ENCODE results near the gene PDS5A. TPM values are rescaled to one million over a fixed set of nuclear protein-coding genes. Genes with fewer than 3 reads are reported as not detected.
"Not testable (repeated sequence)": the region's sequence is repeated elsewhere in the genome, so short reads cannot be mapped to it uniquely, and the experiment has no call there.

The PDS5A gene
- total RNA-seq, 1 donor from 2014 or later = 65.8 TPM

DNA sequence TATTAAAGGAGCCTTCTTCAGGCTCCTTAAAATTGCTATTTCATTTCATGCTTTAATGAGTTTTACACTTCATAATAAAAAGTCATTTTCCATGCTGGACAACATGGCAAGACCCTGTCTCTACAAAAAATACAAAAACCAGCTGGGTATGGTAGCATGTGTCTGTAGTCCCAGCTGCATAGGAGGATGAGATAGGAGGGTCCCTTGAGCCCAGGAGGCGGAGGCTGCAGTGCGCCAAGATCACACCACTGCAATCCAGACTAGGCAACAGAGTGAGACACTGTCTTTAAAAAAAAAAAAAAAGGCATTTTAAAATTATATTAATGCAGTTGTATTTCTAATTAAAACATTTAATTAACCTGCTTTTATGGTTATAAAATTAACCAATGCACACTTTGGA lies 49.2 kb downstream of the PDS5A start:
- ATAC-seq (no peak), DNase-seq (ENCODE audit: low spot score) (no peak)
- intact Hi-C loops (cut with DNase I) = no loop called here

DNA sequence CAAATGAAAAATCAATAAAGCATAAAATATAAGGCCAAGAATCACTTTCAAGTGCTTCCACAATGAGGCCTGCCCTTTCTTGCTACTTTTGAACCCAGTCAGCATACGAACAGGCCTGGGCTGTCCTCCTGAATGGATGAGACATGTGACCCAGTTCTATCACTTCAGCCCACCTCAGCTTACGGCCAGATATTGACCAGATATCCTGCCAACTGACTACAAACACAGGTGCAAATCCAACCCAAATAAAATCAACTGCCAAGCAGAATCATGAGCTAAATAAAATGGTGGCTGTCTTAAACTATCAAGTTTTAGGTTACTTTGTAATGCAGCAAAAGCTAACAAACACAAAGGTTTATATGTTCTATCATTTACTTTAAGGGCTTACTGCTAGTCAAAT lies 53.7 kb downstream of the PDS5A start:
- DNase-seq (ENCODE audit: low spot score) (no peak), ATAC-seq (no peak)
- intact Hi-C loops (cut with DNase I) = no loop called here

DNA sequence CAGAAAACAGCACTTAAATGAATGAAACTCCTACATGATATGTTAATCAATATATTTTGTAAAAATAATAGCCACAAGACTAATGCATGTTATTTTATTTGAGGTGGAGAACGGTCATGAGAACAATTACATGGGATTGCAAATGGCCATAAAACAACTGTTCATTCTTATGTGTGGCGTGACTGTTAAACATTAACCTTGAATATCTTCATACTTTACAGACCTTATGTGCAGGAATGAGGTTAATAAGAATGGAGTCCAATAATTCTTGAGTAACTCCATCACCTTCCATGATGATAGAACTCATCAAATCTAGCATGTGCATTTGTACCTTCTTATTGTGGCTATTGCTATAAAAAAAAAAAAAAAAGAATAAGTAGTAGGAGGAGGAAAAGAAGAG lies 55.3 kb downstream of the PDS5A start:
- ATAC-seq (no peak), DNase-seq (ENCODE audit: low spot score) (no peak)
- intact Hi-C loops (cut with DNase I) = no loop called here

DNA sequence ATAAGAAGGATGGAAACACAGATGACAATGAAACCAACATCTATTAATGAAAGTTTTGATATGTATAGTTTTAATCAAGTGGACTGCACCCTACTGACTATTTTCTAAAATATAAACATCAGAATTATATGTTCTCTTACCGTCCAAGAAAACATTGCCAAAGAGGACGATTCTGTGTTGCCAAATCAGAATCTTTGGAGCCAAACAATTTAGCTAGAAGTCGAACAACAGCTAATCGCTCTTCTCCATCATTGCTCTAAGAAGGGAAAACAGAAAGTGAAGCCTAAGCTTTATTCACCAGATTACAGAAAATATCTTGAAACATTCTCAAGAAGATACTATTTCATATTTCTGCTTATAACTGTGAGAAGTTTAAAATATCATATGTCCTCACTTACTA lies 64.2 kb downstream of the PDS5A start:
- ATAC-seq = no peak
- intact Hi-C loops (cut with DNase I) = no loop called here
- no peak for DNase-seq (ENCODE audit: low spot score)

DNA sequence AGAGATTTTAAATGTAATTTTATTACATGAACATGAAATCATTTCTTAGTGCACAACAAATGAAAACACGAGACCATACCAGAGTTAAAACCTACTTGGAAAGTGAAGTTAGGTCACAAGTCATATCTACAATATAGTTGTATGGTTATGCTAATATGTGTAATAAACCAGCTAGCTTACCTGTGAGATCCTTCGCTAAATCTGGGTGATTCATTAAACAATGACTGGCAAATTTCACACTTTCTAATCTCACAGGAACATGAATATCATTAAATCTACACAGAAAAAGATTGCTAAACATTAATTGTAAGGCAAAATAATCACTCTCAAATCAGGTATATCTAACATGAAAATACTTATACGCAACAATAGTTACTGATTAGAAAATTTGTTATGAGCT lies 67.6 kb downstream of the PDS5A start:
- intact Hi-C loops (cut with DNase I) = no loop called here
- ATAC-seq (no peak), DNase-seq (ENCODE audit: low spot score) (no peak)

DNA sequence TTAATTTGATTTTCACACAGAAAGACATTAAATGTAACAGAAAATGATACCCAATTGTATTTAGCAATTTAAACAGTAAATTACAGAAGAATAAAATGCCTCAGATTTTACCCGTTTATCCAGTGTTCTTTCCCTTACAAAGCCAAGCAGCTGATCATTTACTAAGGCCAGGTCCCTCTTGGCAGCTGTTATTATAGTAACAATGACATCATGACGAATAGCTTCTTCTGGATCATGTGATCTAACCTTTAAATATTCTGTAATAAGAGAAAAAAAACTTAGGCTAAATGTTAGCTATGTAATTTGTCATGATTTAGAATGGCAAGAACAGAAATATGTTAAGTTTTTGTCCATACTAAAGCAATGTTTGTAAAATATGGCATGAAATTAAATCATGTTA lies 69.4 kb downstream of the PDS5A start:
- intact Hi-C loops (cut with DNase I) = no loop called here
- DNase-seq (ENCODE audit: low spot score) (no peak), ATAC-seq (no peak)

DNA sequence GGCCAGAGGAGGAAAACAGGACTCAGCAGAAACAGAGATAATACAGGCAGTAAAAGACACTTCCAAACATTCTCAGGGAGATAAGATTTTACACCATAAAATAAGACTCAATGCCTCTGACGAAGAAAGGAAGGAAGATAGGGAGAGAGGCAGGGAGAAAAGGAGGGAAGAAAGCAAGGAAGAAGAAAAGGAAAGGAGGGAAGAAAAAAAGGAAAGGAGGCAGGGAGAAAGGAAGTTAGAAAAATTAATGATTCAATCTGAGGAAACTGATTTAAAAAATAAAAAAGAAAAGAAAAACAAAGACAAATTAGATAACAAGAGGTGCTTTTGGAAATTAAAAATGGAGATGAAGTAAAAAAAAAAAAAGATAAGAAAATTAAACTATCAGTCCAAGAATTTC lies 72.1 kb downstream of the PDS5A start:
- intact Hi-C loops (cut with DNase I) = no loop called here
- DNase-seq (ENCODE audit: low spot score) = no peak

DNA sequence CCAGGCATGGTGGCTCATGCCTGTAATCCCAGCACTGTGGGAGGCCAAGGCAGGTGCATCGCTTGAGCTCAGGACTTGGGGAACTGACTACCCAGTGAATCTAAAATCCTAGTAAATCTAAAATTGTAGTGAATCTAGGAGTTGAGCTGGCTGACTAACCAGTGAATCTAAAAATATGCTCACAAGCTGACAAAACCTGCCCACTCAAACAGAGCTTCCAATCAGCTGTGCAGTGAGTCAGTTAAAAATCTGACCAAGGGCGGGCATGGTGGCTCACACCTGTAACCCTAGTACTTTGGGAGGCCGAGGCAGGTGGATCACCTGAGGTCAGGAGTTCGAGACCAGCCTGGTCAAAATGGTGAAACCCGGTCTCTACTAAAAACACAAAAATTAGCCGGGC lies 72.7 kb downstream of the PDS5A start:
- not testable (repeated sequence) for ATAC-seq

More for the DNA sequence above, 72.1 kb downstream of the PDS5A start:
- ATAC-seq = no peak

DNA sequence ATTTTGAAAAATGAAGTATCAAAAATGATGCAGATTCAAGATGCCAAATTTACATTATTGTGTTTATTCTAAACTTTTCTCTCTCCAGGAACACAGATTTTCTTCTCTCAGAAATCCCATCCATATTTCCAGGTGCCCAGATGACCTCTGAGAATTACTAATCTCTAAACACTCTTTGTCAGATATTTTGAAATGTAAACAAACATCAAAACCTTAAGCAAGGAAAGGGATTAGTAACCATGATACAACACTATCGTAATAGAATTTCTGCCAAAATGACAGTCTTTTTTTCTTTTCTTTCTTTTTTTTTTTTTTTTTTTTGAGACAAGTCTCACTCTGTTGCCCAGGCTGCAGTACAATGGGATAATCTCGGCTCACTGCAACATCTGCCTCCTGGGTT lies 76.7 kb downstream of the PDS5A start:
- ATAC-seq (no peak), DNase-seq (ENCODE audit: low spot score) (no peak)
- intact Hi-C loops (cut with DNase I) = no loop called here

More for the DNA sequence above, 72.7 kb downstream of the PDS5A start:
- intact Hi-C loops (cut with DNase I); DNase-seq (ENCODE audit: low spot score): not testable (repeated sequence)

DNA sequence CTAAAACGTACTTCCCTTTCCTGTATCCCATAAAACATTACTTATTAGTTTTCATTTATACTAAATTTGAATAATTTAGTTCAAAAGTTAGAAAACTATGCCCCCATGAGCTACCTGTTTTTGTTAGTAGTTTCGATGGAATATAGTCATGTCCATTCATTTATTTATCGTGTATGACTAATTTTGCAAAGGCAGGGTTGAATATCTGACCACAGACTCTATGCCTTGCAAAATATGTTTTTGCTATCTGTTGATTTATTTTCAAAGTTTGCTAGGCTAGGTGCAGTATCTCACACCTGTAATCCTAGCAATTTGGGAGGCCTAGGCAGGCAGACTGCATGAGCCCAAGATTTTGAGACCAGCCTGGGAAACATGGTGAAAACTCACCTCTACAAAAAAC lies 78.4 kb downstream of the PDS5A start:
- ATAC-seq = no peak
- intact Hi-C loops (cut with DNase I) = no loop called here
- no peak for DNase-seq (ENCODE audit: low spot score)

DNA sequence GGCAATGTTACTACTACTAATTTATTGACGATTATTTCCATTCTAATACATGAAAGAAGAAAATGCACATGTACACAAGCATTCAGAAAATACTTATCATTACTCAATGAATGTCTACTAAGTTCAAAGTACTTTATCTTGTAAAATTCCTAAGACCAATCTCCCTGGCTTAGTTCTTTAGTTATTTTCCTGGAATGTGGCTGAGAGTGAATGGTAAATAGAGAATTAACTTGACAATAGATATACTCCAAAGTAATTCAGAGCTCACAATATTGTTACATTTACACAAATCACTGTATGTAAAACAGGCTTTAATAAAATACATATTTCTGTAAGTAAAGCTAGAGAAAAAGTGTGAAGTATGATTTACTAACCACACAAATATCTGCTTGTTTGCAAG lies 79.7 kb downstream of the PDS5A start:
- intact Hi-C loops (cut with DNase I) = no loop called here
- DNase-seq (ENCODE audit: low spot score) = no peak
- ATAC-seq = no peak

DNA sequence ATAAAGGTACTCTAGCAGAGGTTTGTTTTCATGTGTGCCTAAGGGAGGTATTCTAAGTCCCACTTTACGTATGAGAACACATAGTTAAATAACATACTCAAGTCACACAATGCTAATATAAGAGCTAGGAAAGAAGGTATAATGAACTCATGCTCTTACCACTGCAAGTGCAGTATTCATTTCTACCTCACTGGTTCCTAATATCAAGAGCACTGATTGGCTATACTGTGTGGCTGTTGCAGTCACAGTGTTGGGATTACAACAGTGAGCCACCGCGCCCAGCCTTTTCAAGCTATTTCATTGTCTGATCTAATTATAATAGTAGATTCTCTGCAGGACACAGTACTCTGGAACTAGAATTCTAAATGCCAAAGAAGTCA lies 84.0 kb downstream of the PDS5A start:
- intact Hi-C loops (cut with DNase I) = no loop called here
- no peak for DNase-seq (ENCODE audit: low spot score)
- no peak for ATAC-seq

DNA sequence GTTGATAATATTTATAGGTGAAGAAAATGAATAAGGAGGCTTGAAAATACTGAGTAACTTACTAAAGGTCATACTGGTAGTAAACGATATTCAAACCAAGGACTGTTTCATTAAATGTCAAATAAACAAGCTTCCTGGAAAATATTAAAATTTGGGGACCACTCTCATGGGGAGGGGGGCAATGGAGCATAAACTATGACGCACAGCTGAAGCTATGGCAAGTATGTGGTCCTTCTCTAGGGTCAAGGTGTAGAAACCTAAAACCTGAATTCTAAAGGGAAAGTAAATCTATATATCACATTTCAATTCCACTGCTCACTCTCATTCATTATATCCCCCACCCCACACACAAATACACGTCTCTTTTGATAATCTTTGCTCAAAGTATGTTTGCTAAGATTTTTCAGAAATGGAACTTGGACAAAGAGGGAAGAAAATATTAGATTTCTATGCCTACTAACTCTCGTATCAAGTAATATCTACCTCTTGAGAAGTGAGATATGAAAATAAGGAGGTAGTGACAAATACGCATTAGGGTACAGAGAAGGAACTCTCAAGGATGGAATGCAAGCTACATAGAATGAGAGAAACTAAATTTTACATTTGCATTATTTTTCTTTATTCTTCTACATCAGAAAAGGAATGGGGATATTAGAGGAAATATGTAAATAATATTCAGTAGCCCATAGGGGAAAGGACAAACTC lies 84.6 kb downstream of the PDS5A start:
- no peak for ATAC-seq
- intact Hi-C loops (cut with DNase I) = no loop called here
- no peak for DNase-seq (ENCODE audit: low spot score)

DNA sequence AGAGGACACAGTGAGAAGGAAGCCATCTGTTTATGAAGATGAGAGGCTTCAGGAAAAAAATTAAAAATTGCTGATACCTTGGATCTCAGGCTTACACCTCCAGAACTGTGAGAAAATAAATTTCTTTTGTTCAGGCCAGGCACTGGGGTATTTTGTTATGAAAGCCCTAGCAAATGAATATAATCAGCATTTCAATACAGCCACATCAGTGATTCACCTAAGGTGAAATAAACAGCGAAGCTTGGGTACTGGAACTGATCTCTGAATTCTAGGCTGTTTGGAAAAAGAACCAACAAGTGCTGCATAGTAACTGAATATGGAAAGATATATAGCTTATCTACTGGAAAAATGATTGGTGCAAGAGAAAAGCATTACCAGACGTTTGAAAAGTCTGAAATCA lies 88.5 kb downstream of the PDS5A start:
- intact Hi-C loops (cut with DNase I) = no loop called here
- ATAC-seq (no peak), DNase-seq (ENCODE audit: low spot score) (no peak)

DNA sequence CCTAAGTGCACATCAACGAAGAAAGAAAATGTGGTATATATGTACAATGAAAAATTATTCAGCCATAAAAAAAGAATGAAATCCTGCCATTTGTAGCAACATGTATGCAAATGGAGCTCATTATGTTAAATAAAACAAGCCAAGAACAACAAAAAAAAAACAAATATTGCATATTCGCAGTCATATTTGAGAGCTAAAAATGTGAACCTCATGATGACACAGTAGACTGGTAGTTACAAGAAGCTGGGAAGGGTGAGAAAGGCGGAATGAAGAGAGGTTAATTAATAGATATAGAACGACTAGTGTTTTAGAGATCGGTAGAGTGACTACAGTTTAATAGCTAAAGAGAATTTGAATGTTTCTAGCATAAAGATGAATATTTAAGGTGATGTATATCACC lies 89.2 kb downstream of the PDS5A start:
- intact Hi-C loops (cut with DNase I) = no loop called here
- ATAC-seq (no peak), DNase-seq (ENCODE audit: low spot score) (no peak)

DNA sequence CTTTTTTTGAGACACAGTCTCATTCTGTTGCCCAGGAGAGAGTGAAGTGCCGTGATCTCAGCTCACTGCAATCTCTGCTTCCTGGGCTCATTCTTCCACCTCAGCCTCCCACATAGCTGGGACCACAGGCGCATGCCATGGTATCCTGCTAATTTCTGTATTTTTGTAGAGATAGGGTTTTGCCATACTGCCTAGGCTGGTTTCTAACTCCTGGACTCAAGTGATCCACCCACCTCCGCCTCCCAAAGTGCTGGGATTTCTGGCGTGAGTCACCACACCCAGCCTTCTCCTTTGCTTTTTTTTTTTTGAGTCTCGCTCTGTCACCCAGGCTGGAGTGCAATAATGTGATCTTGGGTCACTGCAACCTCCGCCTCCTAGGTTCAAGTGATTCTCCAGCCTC lies 94.1 kb downstream of the PDS5A start:
- DNase-seq (ENCODE audit: low spot score) (no peak), ATAC-seq (no peak)
- intact Hi-C loops (cut with DNase I) = no loop called here

DNA sequence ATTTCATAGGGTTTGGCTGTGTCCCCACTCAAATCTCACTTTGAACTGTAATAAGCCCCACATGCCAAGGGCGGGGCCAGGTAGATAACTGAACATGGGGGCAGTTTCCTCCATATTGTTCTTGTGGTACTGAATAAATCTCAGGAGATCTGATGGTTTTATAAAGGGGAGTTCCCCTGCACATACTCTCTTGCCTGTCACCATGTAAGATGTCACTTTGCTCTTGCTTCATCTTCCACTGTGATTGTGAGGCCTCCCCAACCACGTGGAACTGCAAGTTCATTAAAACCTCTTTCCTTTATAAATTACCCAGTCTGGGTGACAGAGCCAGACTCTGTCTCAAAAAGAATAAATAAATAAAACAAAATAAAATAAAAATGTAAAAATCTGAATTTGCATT lies 95.9 kb downstream of the PDS5A start:
- intact Hi-C loops (cut with DNase I) = no loop called here
- DNase-seq (ENCODE audit: low spot score) = no peak
- no peak for ATAC-seq

DNA sequence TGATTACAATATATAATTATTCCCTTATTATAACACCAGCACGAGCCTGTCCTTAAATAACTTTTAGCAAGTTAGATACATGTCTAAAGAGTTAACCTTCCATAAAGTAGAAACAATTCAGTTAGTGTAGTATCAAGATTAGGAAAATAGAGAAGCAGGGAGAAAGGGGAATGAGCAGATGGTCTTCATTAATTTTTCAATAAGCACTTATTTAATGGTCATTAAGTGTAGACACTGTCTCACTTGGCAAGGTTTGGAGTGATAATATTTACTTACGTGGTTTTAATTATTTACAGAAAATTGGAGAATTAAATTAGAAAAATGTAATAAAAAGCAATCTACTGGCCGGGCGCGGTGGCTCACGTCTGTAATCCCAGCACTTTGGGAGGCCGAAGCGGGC lies 99.7 kb downstream of the PDS5A start:
- DNase-seq (ENCODE audit: low spot score) (no peak), ATAC-seq (no peak)
- intact Hi-C loops (cut with DNase I) = no loop called here

DNA sequence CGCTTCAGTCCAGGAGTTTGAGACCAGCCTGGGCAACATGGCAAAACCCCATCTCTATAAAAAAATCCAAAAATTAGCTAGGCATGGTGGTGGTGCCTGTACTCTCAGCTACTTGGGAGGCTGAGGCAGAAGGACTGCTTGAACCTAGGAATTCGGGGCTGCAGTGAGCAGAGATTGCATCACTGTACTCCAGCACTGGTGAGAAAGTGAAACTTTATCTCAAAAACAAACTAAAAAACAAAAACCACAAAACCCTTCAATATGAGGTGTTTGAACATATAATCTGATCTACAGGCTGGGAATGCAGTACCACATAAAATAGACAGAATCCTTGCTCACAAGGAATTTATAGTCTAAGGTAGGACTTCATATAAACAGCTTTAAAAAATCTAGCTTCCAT lies 103.9 kb downstream of the PDS5A start:
- ATAC-seq (no peak), DNase-seq (ENCODE audit: low spot score) (no peak)
- intact Hi-C loops (cut with DNase I) = no loop called here

DNA sequence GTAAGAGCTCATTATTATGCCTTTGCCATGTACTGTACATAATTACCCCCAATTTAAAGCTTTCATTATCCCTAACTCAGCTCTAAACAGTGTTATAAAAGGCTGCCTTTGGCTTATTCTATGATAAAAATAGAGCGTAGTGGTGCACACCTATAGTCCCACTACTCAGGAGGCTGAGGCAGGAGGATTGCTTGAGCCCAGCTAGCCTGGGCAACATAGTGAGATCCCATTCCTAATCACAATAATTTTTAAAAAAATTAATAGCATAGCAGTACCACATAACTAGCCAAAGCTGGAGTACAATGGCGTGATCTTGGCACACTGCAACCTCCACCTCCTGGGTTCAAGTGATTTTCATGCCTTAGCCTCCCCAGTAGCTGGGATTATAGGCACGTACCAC lies 112.4 kb downstream of the PDS5A start:
- intact Hi-C loops (cut with DNase I) = no loop called here
- DNase-seq (ENCODE audit: low spot score) (no peak), ATAC-seq (no peak)

DNA sequence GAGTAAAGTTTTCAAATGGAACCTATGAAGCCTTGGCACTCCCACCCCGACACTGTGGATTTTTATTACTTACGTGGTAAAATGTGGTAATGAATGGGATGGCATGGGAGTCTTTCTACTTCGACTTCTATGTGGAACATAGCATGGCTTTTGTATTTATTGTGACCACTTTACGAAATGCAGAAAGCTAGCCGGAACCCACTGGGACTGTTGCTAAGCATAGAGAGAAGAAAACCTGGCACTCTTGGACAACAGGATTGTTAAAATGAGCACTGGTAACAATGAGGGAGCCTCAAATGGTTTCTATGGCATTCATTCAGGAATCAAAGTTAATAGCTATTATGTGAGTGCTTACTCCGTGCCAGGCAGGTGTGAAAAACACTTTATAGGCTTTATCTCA lies 113.3 kb downstream of the PDS5A start:
- no peak for DNase-seq (ENCODE audit: low spot score)
- intact Hi-C loops (cut with DNase I) = no loop called here
- ATAC-seq = no peak

DNA sequence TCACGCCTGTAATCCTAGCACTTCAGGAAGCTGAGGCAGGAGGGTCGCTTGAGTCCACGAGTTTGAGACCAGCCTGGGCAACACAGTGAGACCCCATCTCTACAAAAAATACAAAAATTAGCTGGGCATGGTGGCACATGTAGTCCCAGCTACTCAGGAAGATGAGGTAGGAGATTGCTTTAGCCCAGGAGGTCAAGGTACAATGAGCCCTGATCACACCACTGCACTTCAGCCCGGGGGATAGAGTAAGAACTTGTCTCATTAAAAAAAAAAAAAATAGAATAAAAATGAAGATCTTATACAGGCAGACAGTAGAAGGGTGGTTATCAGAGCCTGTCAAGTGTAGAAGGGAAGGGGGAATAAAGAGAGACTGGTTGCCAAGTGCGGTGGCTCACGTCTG lies 116.9 kb downstream of the PDS5A start:
- DNase-seq (ENCODE audit: low spot score) (no peak), ATAC-seq (no peak)
- intact Hi-C loops (cut with DNase I) = no loop called here

All from sciatic nerve (tissue), 2 donors.